Adipose tissue (tissue), 3 donors: ENCODE data around the gene ISLR2. TPM values are rescaled to one million over a fixed set of nuclear protein-coding genes. Genes with fewer than 3 reads are reported as not detected.
"Not testable (repeated sequence)": the region's sequence is repeated elsewhere in the genome, so short reads cannot be mapped to it uniquely, and the experiment has no call there.

Source experiments
- H3K27ac ChIP-seq: one replicate; pipeline ENCODE4 v1.5.1; 2013; ENCODE audit warnings: low read depth, low read length
- WGBS, 3 donors: extraction: QIAGEN DNeasy Blood & Tissue Kit; methylation state at CpG; one replicate each; pipeline ENCODE4 v1.1.7; 2013; 5-methylcytosine and 5-hydroxymethylcytosine counted together
- polyA plus RNA-seq, 3 donors: library from polyadenylated mRNA; stranded (reverse); fragments of 200-250 nt; gene quantifications; one replicate each; pipeline ENCODE4 v1.2.3, GENCODE V29; 2013
- donor health status: healthy with polysubstance abuse.
- donor health status: Bipolar disorder and iron deficiency.
- donor health status: healthy.

Gene ISLR2
- polyA plus RNA-seq, 3 donors: 0.26 to 1.1 (median 1.0) TPM

DNA sequence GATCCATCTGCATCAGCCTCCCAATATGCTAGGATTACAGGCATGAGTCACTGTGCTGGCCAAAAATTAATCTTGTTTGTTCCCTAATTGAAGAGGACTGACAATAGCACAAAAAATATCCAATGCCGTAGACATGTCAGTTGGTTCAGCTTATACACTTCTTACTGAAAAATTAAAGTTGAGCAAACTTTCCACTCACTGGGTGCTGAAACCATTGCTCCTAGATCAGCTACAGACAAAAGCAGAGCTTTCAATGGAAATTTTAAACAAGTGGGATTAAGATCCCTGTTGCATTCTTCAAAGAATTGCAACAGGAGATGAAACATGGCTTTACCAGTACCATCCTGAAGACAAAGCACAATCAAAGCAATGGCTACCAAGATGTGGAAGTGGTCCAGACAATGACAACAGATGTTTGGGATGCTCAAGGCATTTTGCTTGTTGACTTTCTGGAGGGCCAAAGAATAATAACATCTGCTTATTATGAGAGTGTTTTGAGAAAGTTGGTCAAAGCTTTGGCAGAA, 16.0 kb downstream of the ISLR2 start:
- 94 to 97% (median 97%) methylated on average over 1 of the region's 1 CpG for WGBS, 3 donors
- H3K27ac ChIP-seq: no peak overlapping the region

- no peak overlapping the region for H3K27ac ChIP-seq
- WGBS, 3 donors: 56 to 61% (median 61%) methylated on average over 2 of the region's 2 CpGs
Measured at GRCh38 chr15:74147051-74147450, 16.7 kb downstream of the ISLR2 start.

GRCh38 chr15:74155766-74156417, 25.5 kb downstream of the ISLR2 start:
- 62 to 80% (median 79%) methylated on average over 14 of the region's 14 CpGs for WGBS, 3 donors
- no peak overlapping the region for H3K27ac ChIP-seq

GRCh38 chr15:74156678-74157411, 26.5 kb downstream of the ISLR2 start:
- 17 to 26% (median 25%) methylated on average over 7 of the region's 7 CpGs for WGBS, 3 donors
- no peak overlapping the region for H3K27ac ChIP-seq

GRCh38 chr15:74157868-74158827, 27.8 kb downstream of the ISLR2 start:
- WGBS, 3 donors: 84 to 92% (median 91%) methylated on average over 9 of the region's 9 CpGs
- H3K27ac ChIP-seq: no peak overlapping the region

DNA sequence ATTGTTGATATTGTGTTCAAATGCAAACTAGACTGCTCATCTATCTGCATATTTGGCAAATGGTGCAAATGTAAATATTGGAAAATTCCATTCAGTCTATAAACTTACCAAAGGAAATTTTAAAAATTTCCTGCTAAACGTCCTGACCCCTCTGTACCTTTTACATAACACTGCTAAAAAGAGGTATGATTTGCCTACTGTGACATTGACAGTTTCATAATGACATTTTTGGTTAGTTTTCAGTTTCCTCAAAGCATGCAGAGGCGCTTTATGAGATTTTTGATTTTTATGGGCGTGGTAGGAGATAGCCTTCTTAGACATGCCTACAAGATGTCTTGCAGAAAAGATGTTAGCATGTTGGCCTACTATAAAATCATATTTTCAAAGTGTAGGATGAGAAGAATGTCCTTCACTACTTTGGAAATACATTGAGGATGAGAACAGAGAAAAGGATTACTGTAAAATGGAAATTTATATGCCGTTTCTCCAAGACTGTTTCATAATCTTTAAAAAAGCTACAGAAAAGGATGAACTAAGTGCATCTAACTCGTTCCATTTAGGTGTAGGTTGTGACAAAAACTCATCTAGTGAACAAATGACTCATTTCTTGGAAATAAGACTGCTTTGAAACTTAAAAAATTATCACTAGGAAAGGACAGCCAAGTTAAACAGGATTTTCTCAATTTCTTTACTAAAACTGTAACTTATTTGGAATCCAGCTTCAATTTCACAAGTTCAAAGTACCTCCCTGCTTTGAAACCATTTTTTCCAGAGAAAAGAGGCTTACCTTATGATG, 28.7 kb downstream of the ISLR2 start:
- H3K27ac ChIP-seq: no peak overlapping the region
- WGBS, 3 donors: 62 to 77% (median 71%) methylated on average over 5 of the region's 5 CpGs

DNA sequence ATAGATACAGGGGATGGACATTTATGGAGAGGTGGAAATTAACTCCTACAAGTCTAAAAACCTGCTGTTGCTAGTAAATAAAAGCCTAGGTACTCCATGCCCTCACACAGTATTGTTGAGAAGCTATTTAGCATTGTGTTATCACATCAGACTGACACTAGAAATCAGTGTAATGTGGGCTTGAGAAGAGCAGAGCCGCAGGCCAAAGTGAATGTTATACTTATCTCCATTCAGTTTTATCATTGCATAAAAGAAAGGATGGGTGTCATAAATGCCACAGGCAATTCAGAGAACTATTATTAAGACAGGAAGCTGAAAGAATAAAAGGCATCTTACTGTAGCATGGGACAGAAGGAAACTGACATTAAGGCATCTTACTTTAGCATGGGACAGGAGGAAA, 29.4 kb downstream of the ISLR2 start:
- H3K27ac ChIP-seq: no peak overlapping the region
- WGBS, 3 donors: 88 to 97% (median 91%) methylated on average over 1 of the region's 1 CpG

GRCh38 chr15:74160390-74160789, 30.0 kb downstream of the ISLR2 start:
- WGBS, 3 donors: 93 to 99% (median 97%) methylated on average over 3 of the region's 3 CpGs
- H3K27ac ChIP-seq: not testable (repeated sequence)

- not testable (repeated sequence) for H3K27ac ChIP-seq
- WGBS, 3 donors: 89 to 97% (median 95%) methylated on average over 2 to 3 of the region's 3 CpGs
Measured at GRCh38 chr15:74162195-74162536, 31.8 kb downstream of the ISLR2 start.

GRCh38 chr15:74165461-74165860, 35.1 kb downstream of the ISLR2 start:
- no peak overlapping the region for H3K27ac ChIP-seq
- WGBS, 3 donors: 77 to 100% (median 97%) methylated on average over 1 of the region's 1 CpG

GRCh38 chr15:74167891-74168331, 37.5 kb downstream of the ISLR2 start:
- H3K27ac ChIP-seq: no peak overlapping the region
- WGBS, 3 donors: 84 to 89% (median 86%) methylated on average over 4 of the region's 4 CpGs

GRCh38 chr15:74168711-74169126, 38.3 kb downstream of the ISLR2 start:
- 31 to 39% (median 38%) methylated on average over 3 of the region's 3 CpGs for WGBS, 3 donors
- H3K27ac ChIP-seq: no peak overlapping the region

DNA sequence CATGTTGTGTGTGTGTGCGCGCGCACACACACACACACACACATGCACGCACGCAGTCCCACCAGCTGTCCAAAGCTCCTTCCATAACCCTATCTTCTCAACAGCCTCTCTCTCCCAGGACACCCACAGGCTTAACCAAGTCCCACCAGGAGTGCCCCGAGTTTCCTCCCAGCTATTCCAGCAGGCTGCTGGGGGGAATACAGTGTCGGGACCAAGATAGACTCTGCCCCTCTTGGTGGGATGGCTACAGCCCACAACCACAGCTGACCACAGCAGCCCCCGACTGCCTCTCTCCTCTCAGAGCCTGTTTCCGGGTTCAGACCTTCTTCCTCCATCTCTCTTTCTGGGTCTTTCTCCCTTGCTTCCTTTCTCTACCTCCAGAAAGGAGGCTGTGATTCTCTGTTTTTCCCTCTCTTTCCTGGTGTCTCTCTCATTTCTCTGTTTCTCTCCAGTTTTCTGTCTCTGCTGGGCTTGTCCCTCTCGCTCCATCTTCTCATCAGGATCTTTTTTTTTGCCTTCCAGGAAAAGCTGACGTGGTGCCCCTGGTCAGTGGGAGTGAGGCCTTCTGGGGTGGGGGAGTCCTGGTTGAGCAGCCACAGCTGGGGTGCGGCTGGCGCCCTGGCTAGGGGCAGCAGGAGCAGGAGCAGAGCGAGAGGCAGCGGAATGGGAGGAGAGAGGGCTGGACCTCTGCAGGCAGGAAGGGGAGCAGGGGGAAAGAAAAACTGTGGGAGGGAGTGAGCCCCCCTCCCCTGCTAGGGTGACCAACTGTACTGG, 39.9 kb downstream of the ISLR2 start:
- H3K27ac ChIP-seq: no peak overlapping the region
- WGBS, 3 donors: 76 to 84% (median 78%) methylated on average over 15 of the region's 15 CpGs

DNA sequence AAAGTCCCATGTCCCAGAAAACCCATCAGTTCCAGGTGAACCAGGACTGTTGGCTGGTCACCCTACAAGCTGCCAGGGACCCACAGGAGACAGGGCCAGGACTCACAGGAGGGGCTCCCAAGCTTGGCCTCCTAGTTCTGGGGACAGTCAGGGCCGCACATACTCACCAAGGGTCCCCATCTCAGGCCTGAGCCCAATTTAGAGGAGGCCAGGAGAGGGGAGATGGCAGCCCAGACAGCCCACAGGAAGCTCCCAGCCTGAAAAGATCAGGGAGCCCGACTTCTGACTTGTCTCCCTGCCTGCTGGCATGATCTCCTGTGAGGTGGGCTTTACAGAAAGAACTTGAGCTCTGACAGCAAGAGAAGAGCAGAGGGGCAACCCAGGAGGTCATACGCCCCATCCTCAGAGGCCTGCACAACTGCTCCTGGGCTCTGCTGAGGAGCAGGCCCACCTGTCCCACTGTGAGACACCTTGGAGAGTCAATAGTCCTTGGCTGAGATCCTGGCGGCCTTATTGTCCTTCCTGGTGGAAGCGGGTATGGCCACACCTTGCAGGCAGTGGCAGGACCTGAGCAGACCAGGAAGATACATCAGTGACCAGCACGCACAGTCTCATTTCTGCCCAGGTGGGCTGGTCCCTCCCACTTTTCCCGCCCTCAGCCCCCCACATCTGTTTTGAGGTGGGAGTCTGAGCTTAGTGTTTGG, 40.6 kb downstream of the ISLR2 start:
- WGBS, 3 donors: 78 to 93% (median 80%) methylated on average over 7 of the region's 7 CpGs
- no peak overlapping the region for H3K27ac ChIP-seq

DNA sequence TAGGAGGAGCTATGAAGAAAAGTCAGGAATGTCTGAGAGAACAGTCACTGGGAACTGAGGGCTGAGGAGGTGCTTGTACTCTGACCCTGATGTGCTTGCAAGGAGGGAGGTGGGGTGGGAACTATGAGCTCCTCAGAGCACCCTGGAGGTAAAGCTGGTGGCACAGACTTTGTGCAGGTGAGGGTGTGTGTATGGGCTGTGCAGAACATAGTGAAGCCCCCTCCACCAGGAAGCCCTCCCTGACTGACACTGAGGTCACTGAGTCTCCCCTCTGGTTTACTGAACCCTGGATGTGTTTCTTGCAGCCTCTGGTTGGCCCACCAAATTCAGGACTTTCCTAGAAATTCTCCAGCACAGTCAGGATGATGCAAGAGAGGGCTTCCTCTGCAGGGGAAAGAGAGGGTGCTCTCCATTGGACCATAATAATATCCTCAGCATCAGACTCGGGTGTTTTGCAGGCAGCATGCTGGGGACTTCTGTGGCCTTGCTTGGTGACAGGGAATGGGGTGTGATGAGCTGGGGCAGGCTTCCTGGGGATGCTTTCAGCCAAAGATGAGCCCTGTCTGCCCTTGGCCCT, 41.7 kb downstream of the ISLR2 start:
- 67 to 82% (median 77%) methylated on average over 1 of the region's 1 CpG for WGBS, 3 donors
- no peak overlapping the region for H3K27ac ChIP-seq

DNA sequence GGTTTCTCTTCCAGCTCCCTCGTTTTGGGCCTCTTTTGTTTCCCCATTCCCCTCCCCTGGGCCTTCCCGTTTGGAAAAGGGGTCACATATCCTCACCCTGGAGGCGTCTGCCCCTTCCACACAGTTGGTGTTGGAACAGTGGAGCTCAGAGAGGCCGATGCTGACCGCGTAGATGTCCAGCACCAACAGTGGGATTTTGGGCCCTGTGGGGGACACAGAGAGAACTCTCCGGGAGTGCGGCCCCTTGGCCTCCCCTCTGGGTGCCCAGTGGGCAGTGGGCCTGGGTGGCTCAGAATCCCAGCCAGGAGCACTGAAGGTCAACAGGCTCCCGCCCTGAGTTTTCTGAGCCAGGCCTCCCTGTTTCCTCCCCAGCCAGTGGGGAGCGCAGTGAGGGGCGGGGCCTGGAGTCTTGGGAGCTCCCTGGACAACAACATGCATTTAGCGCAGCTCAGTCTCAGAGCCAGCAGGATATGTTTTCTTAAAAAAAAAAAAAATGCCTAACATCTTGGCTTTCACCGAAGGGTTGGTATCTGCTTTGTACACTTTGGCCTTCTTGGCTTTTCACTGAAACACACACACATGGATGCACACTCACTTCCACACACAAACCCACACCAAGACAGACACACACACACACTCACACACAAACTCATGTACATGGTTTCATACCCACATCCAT, 42.5 kb downstream of the ISLR2 start:
- 30 to 61% (median 44%) methylated on average over 13 of the region's 13 CpGs for WGBS, 3 donors
- H3K27ac ChIP-seq: no peak overlapping the region
